ENCODE data around the gene SAFB.

DNA sequence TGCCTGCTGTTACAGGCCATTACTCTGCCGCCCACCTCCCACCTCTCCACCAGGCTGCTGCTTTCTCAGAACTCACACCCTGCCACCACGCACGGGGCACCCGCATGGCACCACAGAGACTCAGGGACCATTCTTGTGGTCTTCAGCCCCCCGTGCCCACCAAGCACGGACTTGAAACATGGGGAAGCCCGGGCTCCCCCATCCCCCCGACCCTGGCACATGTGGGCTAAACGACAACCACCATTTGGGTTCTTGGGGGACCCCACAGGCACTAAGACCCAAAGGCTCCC, 32.1 kb upstream of the SAFB start:
- TF ChIP-seq, protein P1, sequence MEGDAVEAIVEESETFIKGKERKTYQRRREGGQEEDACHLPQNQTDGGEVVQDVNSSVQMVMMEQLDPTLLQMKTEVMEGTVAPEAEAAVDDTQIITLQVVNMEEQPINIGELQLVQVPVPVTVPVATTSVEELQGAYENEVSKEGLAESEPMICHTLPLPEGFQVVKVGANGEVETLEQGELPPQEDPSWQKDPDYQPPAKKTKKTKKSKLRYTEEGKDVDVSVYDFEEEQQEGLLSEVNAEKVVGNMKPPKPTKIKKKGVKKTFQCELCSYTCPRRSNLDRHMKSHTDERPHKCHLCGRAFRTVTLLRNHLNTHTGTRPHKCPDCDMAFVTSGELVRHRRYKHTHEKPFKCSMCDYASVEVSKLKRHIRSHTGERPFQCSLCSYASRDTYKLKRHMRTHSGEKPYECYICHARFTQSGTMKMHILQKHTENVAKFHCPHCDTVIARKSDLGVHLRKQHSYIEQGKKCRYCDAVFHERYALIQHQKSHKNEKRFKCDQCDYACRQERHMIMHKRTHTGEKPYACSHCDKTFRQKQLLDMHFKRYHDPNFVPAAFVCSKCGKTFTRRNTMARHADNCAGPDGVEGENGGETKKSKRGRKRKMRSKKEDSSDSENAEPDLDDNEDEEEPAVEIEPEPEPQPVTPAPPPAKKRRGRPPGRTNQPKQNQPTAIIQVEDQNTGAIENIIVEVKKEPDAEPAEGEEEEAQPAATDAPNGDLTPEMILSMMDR (IDR thresholded peaks at IDR 0.05): no peak
- TF ChIP-seq POLR2A (IDR thresholded peaks at IDR 0.05) (no peak), POLR2AphosphoS5 (IDR thresholded peaks at IDR 0.05) (no peak), EP300 (IDR thresholded peaks at IDR 0.05) (no peak)
